PC-3 (cell line): ENCODE results near the gene TTC7B. TPM values are rescaled to one million over a fixed set of nuclear protein-coding genes. Genes with fewer than 3 reads are reported as not detected.

Experiments
- ATAC-seq: fragments of 200-7000 bp; cut with Tn5 transposase; 2 replicates; pipeline ENCODE4 v1.9.1; 2020; ENCODE audit warnings: mild to moderate bottlenecking, moderate library complexity
- BruUV-seq: library from RNA; stranded (reverse); fragments of 400-500 nt; replicated peaks from 2 replicates; lab custom pipeline; 2021; lab: Mats Ljungman, UMichigan
- CTCF ChIA-PET: fragments of 300-600 bp; sonication (Branson Sonifier 250); formaldehyde crosslinking; loops from one replicate; lab custom pipeline; 2022; ENCODE audit warnings: antibody characterized with exemption; lab: Charles Lee
- POLR2A ChIA-PET: fragments of 300-600 bp; sonication (Branson Sonifier 250); formaldehyde crosslinking; loops from one replicate; lab custom pipeline; 2022; ENCODE audit warnings: antibody characterized with exemption; ENCODE audit not compliant: unreplicated experiment; lab: Charles Lee
- DNase-seq: peaks from one replicate; pipeline ENCODE4 v3.0.0-alpha.2; 2015
- H2AFZ ChIP-seq: fragments of 300-600 bp; sonication (generic); 2 replicates; pipeline ENCODE4 v1.6.0; 2016; ENCODE audit warnings: antibody characterized with exemption, low read length
- H3F3A ChIP-seq: fragments of 300-600 bp; sonication (generic); one replicate; pipeline ENCODE4 v1.6.0; 2017; ENCODE audit warnings: antibody characterized with exemption, low read length, control low read depth, mild to moderate bottlenecking; ENCODE audit not compliant: unreplicated experiment
- H3K27ac ChIP-seq: fragments of 300-600 bp; sonication (generic); 2 replicates; pipeline ENCODE4 v1.5.1; 2016; ENCODE audit warnings: mild to moderate bottlenecking, low read length
- H3K27me3 ChIP-seq: fragments of 300-600 bp; sonication (generic); 2 replicates; pipeline ENCODE4 v1.6.1; 2016; ENCODE audit warnings: low read length, mixed read lengths
- H3K36me3 ChIP-seq: fragments of 300-600 bp; sonication (generic); 2 replicates; pipeline ENCODE4 v1.6.1; 2016; ENCODE audit warnings: low read depth, mixed run types, low read length, mixed read lengths
- H3K4me1 ChIP-seq: fragments of 300-600 bp; sonication (generic); 2 replicates; pipeline ENCODE4 v1.5.1; 2016; ENCODE audit warnings: low read length; ENCODE audit not compliant: insufficient read depth
- H3K4me2 ChIP-seq: fragments of 300-600 bp; sonication (generic); 2 replicates; pipeline ENCODE4 v1.6.0; 2016; ENCODE audit warnings: low read length
- H3K4me3 ChIP-seq: fragments of 300-600 bp; sonication (generic); 2 replicates; pipeline ENCODE4 v1.5.1; 2016; ENCODE audit warnings: mild to moderate bottlenecking, low read length, mixed read lengths
- H3K79me2 ChIP-seq: fragments of 300-600 bp; sonication (generic); 2 replicates; pipeline ENCODE4 v1.6.1; 2017; ENCODE audit warnings: low read length, mixed read lengths
- H3K9ac ChIP-seq: fragments of 300-600 bp; sonication (generic); 2 replicates; pipeline ENCODE4 v1.6.0; 2016; ENCODE audit warnings: mild to moderate bottlenecking, low read length
- H3K9me2 ChIP-seq: fragments of 300-600 bp; sonication (generic); replicated peaks from 2 replicates; pipeline ENCODE4 v1.6.1; 2016; ENCODE audit warnings: mixed run types, low read length, mixed read lengths
- H3K9me3 ChIP-seq: fragments of 300-600 bp; sonication (generic); 2 replicates; pipeline ENCODE4 v1.6.1; 2016; ENCODE audit warnings: low read length, mixed read lengths
- H4K20me1 ChIP-seq: fragments of 300-600 bp; sonication (generic); 2 replicates; pipeline ENCODE4 v1.6.1; 2016; ENCODE audit warnings: low read length, mixed read lengths
- EZH2 ChIP-seq: fragments of 300-600 bp; sonication (generic); IDR thresholded peaks from one replicate; pipeline ENCODE4 v1.6.1; 2017; ENCODE audit warnings: antibody characterized with exemption, mild to moderate bottlenecking, low read length; ENCODE audit not compliant: unreplicated experiment
- EZH2phosphoT487 ChIP-seq: fragments of 300-600 bp; sonication (generic); IDR thresholded peaks from 2 replicates; pipeline ENCODE4 v1.6.1; 2018; ENCODE audit warnings: mild to moderate bottlenecking, antibody characterized with exemption, low read length, borderline replicate concordance
- intact Hi-C: fragments of 100-400 bp; cut with micrococcal nuclease; formaldehyde crosslinking; loops from 2 replicates; pipeline ENCODE4 v1.9.0; 2023
- total RNA-seq: library from RNA; depleted of rRNA; stranded (reverse); fragments of >200 nt; gene quantifications from 2 replicates; pipeline ENCODE4 v1.2.3, GENCODE V29; 2014
- TF ChIP-seq, protein P1 (sequence below): fragments of 300-600 bp; sonication (generic); conservative IDR thresholded peaks from 2 replicates; pipeline ENCODE4 v1.5.1; 2017; ENCODE audit warnings: antibody characterized with exemption, low read depth, mild to moderate bottlenecking, low read length

The TTC7B gene
- total RNA-seq, 1 experiment from 2014 or later = 45.6 TPM

DNA sequence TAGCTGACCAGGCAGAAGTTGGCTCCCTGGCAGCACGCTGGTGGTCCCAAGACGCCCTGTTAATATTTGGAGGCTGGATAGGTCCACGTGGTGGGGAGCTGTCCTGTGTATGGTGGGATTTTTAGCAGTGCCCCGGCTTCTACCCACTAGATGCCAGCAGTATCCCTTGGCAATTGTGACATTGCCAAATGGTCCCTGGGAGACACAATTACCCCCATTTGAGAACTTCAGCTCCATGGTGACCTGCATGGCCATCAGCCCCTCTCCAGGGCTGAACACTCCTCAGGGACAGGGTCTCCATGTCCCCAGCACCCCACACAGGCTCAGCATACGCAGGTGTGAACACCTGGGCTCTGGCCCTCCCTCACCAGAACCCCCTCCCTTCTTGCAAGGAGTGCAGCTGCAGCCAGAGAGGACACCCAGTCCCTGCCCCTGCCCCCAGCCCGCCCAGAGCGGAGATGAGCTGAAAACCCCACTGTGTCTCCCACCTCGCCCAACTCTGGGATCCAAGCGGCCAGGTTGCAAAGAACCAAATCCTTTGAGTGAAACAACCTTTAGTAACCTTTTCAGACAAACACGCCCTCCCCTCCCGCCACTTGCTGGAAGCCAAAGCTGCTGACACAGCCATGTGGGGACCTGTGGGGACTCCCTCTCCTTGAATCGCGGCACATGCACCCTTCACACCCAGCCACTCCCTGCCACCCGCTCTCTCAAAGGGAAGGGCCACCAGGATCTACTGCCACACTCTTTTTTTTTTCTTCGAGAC is 299.0 kb downstream of the TTC7B start:
- Histone ChIP-seq H4K20me1 (no peaks in the 10 kb centered on the region), H3K36me3 (no peaks in the 10 kb centered on the region), H3K4me2 (no peak overlapping the region), H3K4me1 (peaks cover 24% of the 10 kb centered on the region), H3F3A (no peaks in the 10 kb centered on the region), H2AFZ (no peak overlapping the region), H3K27ac (no peak overlapping the region), H3K9me2 (no peaks in the 10 kb centered on the region), H3K4me3 (no peak overlapping the region), H3K79me2 (no peaks in the 10 kb centered on the region), H3K9me3 (no peaks in the 10 kb centered on the region), H3K9ac (no peak overlapping the region), H3K27me3 (no peaks in the 10 kb centered on the region)
- intact Hi-C loops = no loop called here
- ChIA-PET CTCF (no interaction called here), POLR2A (no interaction called here)
- DNase-seq = no peak
- no TSS peak for BruUV-seq
- ATAC-seq = no peak
- TF ChIP-seq EZH2 (no peak), EZH2phosphoT487 (no peak)
- TF ChIP-seq, protein P1, sequence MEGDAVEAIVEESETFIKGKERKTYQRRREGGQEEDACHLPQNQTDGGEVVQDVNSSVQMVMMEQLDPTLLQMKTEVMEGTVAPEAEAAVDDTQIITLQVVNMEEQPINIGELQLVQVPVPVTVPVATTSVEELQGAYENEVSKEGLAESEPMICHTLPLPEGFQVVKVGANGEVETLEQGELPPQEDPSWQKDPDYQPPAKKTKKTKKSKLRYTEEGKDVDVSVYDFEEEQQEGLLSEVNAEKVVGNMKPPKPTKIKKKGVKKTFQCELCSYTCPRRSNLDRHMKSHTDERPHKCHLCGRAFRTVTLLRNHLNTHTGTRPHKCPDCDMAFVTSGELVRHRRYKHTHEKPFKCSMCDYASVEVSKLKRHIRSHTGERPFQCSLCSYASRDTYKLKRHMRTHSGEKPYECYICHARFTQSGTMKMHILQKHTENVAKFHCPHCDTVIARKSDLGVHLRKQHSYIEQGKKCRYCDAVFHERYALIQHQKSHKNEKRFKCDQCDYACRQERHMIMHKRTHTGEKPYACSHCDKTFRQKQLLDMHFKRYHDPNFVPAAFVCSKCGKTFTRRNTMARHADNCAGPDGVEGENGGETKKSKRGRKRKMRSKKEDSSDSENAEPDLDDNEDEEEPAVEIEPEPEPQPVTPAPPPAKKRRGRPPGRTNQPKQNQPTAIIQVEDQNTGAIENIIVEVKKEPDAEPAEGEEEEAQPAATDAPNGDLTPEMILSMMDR = no peak

GRCh38 chr14:90514566-90514965 is 301.7 kb downstream of the TTC7B start:
- DNase-seq = no peak
- Histone ChIP-seq H3K27me3 (no peaks in the 10 kb centered on the region), H3F3A (no peaks in the 10 kb centered on the region), H3K4me3 (no peak overlapping the region), H2AFZ (no peak overlapping the region), H3K79me2 (no peaks in the 10 kb centered on the region), H3K36me3 (no peaks in the 10 kb centered on the region), H3K27ac (peak overlapping the region; percentile 90), H3K9me2 (no peaks in the 10 kb centered on the region), H3K4me2 (peak overlapping the region; percentile 68), H3K4me1 (peaks cover 34% of the 10 kb centered on the region), H3K9me3 (no peaks in the 10 kb centered on the region), H3K9ac (peak overlapping the region; percentile 62; the same call in 1 of the 2 replicates), H4K20me1 (no peaks in the 10 kb centered on the region)
- no peak for ATAC-seq
- BruUV-seq = no TSS peak
- POLR2A ChIA-PET = no interaction called here
- no peak for TF ChIP-seq EZH2phosphoT487
- TF ChIP-seq, protein P1 = no peak
- no peak for TF ChIP-seq EZH2
- CTCF ChIA-PET = interaction anchor here (0.5 to 1.8 kb wide), 3 partner anchors 9 to 96 kb away, joined by 3 to 5 read pairs (median 5); no protein-coding TSS in a partner anchor
- intact Hi-C loops = loop anchor here (5.0 kb wide), 2 partner anchors 168 to 183 kb away; no protein-coding TSS in a partner anchor

DNA sequence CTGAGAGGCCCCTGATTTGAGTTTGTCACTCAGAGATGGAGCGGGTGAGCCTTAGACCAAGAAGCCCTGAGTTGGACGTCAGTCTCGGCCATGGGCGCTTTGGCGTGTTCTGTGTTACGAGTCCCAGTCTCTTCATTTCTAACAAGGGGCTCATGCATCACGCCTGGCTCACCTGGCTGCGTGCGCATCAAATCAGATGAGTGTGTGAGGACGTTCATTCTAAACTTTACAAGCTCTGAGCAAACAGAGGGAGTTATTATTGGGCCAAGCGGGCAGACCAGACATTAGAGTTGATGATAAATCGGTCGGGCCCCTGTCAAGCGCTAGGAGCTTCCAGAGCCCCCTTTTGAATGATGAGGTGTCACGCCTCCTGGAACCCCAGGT is 302.2 kb downstream of the TTC7B start:
- BruUV-seq = TSS peak; percentile 83
- TF ChIP-seq EZH2 = no peak
- no peak for TF ChIP-seq EZH2phosphoT487
- Histone ChIP-seq H3K27me3 (no peaks in the 10 kb centered on the region), H3K79me2 (no peaks in the 10 kb centered on the region), H3K9ac (peak overlapping the region; percentile 62), H3K27ac (peak overlapping the region; percentile 90), H3K4me3 (no peak overlapping the region), H4K20me1 (no peaks in the 10 kb centered on the region), H3K4me2 (peak overlapping the region; percentile 68), H2AFZ (peak overlapping the region; percentile 61), H3K4me1 (peaks cover 40% of the 10 kb centered on the region), H3K9me3 (no peaks in the 10 kb centered on the region), H3K9me2 (no peaks in the 10 kb centered on the region), H3F3A (no peaks in the 10 kb centered on the region), H3K36me3 (no peaks in the 10 kb centered on the region)
- intact Hi-C loops = loop anchor here (5.0 kb wide), 2 partner anchors 168 to 183 kb away; no protein-coding TSS in a partner anchor
- DNase-seq (peak; percentile 68), ATAC-seq (peak; percentile 27)
- ChIA-PET POLR2A (interaction anchor here (0.5 to 1.2 kb wide), 9 partner anchors 70 to 545 kb away, joined by 3 to 14 read pairs (median 5); no protein-coding TSS in a partner anchor), CTCF (interaction anchor here (0.5 to 1.8 kb wide), 7 partner anchors 9 to 212 kb away, joined by 3 to 6 read pairs (median 5); no protein-coding TSS in a partner anchor)
